T1000 (cell line): ENCODE data around the gene DTX2.
"Not testable (repeated sequence)": the region's sequence is repeated elsewhere in the genome, so short reads cannot be mapped to it uniquely, and the experiment has no call there.

ENCODE experiments used
- DNase-seq: peaks from one replicate; lab custom pipeline; 2025; ENCODE audit warnings: mixed read lengths; lab: John Stamatoyannopoulos, UW

Gene DTX2

DNA sequence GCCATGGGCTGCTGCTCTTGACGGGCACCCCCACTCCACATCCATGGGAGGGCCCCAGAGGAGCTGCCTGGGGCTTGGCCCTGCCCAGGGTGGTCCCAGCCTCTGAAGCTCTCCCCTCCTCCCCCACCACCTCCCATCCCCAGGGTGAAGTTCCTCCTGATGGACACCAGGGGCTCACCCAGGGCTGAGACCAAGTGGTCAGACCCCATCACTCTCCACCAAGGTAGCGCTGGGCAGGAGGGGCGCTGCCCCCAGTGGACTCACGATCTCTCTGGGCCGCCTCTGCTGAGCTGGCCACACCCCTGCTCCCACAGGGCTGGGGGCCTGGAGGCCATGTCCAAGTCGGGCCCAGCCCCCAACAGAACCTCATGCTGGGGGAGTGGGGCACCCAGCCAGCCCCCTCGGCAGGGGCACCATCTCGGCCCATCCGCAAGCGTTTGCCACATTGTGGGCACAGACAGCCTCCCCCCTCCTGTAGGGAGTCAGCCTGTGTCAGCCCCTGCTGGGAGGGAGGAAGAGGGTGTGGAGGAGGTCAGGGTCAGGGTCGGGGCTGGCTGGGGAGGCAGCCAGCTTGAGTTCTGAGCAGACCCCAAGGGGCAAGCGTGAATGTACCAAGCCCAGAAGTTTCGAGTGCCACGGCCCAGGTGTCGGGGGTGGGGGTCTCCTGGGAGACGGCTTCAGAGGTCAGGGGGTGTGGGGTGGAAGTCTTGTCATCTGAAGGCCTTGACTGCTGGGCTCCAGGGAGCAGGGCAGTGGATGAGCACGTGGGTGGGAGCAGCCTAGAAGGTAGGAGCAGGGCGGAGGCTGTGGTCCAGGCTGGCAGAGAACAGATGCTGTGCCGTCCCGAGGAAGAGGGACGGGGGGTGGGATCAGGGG lies 51.7 kb downstream of the DTX2 start:
- no peak for DNase-seq

- no peak for DNase-seq
Measured at GRCh38 chr7:76513817-76514799, 52.6 kb downstream of the DTX2 start.

GRCh38 chr7:76514926-76515771 lies 53.6 kb downstream of the DTX2 start:
- DNase-seq = no peak

- DNase-seq = no peak
Measured at GRCh38 chr7:76515999-76516443, 54.5 kb downstream of the DTX2 start.

GRCh38 chr7:76516932-76517331 lies 55.4 kb downstream of the DTX2 start:
- DNase-seq = not testable (repeated sequence)

- not testable (repeated sequence) for DNase-seq
Measured at GRCh38 chr7:76526183-76526582, 64.7 kb downstream of the DTX2 start.

DNA sequence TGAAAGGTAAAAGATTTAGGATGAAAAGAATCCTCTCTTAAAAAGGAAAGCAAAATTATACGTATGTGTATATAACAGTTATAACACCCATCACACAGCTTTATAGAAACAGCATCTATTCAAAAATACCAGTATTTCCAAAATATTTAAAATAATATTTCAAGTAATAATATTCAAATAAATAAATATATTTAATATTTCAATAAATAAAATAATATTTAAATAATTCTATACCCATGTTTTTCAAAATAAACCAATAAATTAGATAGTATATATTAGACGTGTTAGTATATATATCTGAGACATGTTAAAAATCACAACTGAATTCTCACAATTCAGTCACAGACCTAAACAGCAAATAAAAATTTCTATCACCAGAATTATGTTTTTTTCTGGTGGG lies 70.1 kb downstream of the DTX2 start:
- DNase-seq = not testable (repeated sequence)

GRCh38 chr7:76543197-76543596 lies 81.7 kb downstream of the DTX2 start, which contains the start of gene SPDYE16:
Gene SPDYE16, minus strand, starts transcription at chr7:76543297. Its CDS starts 1,838 bp downstream, at chr7:76541459.
- not testable (repeated sequence) for DNase-seq

- peak; percentile 74 for DNase-seq
Measured at GRCh38 chr7:76549025-76549854, 87.7 kb downstream of the DTX2 start.

DNA sequence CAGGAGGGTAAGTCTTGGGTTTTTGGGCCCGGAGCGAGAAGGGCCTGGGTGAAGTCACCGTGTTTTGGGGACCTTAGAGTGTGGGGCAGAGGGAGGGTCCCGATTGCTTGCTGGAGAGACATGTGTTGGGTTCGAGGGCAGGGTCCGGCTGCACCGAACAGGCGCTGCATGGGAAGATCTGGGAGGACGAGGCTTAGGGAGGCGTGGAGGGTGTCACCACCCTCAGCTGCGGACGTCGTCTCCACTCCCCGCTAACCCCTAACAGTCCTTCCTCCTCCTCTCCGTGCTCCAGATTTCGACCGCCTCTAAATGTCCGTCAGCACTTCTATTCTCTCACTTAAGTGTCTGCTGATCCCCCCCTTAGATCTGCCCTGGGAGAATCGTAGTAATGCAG lies 88.3 kb downstream of the DTX2 start:
- DNase-seq = not testable (repeated sequence)

DNA sequence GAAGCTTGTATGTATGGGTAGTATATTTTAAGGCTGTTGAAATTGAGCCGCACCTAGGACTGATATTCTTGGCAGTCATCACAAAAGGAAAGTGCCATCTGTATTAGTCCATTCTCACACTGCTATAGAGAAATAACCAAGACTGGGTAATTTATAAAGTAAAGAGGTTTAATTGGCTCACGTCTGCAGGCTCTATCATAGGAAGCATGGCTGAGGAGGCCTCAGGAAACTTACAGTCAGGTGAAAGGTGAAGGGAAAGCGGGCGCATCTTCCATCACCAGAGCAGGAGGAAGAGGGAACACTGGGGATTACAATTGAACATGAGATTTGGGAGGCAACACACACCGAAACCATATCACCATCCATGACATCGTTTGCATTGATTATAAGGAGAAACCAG lies 90.5 kb downstream of the DTX2 start:
- DNase-seq = not testable (repeated sequence)
